Neural cell (in vitro differentiated cells): ENCODE results near the gene CARD18. TPM values are rescaled to one million over a fixed set of nuclear protein-coding genes. Genes with fewer than 3 reads are reported as not detected.

Source experiments
- H2AFZ ChIP-seq: fragments of 200-600, 300-800 bp; sonication (generic), shearing (Covaris generic); 2 replicates; pipeline ENCODE4 v1.6.0; 2014; ENCODE audit warnings: low read depth, mild to moderate bottlenecking, antibody characterized with exemption, low read length, moderate library complexity
- H3F3A ChIP-seq: fragments of 200-600 bp; shearing (Covaris generic); 2 replicates; pipeline ENCODE4 v1.6.1; 2016; ENCODE audit warnings: mild to moderate bottlenecking, moderate library complexity, mixed read lengths, antibody characterized with exemption, low read length; ENCODE audit not compliant: insufficient read depth, poor library complexity, severe bottlenecking
- H3K27ac ChIP-seq: fragments of 200-600, 300-800 bp; sonication (generic), shearing (Covaris generic); 2 replicates; pipeline ENCODE4 v1.5.1; 2014; ENCODE audit warnings: mild to moderate bottlenecking, low read length, moderate library complexity
- H3K27me3 ChIP-seq: fragments of 300-800, 200-600 bp; sonication (generic), shearing (Covaris generic); 2 replicates; pipeline ENCODE4 v1.6.0; 2014; ENCODE audit warnings: mild to moderate bottlenecking, low read depth, low read length, moderate library complexity; ENCODE audit not compliant: insufficient read depth
- H3K36me3 ChIP-seq: fragments of 300-800, 200-600 bp; sonication (generic), shearing (Covaris generic); 2 replicates; pipeline ENCODE4 v1.5.1; 2014; ENCODE audit warnings: mild to moderate bottlenecking, antibody characterized with exemption, low read length, moderate library complexity; ENCODE audit not compliant: insufficient read depth
- H3K4me2 ChIP-seq: fragments of 300-800, 200-600 bp; sonication (generic), shearing (Covaris generic); 2 replicates; pipeline ENCODE4 v1.6.0; 2014; ENCODE audit warnings: mild to moderate bottlenecking, low read length
- H3K4me3 ChIP-seq: fragments of 300-800, 200-600 bp; sonication (generic), shearing (Covaris generic); 2 replicates; pipeline ENCODE4 v1.5.1; 2014; ENCODE audit warnings: mild to moderate bottlenecking, low read length, moderate library complexity
- H3K79me2 ChIP-seq: fragments of 200-600 bp; shearing (Covaris generic); replicated peaks from 2 replicates; pipeline ENCODE4 v1.6.0; 2014; ENCODE audit warnings: mild to moderate bottlenecking, low read length, moderate library complexity; ENCODE audit not compliant: insufficient read depth
- H3K9ac ChIP-seq: fragments of 300-800, 200-600 bp; sonication (generic), shearing (Covaris generic); 2 replicates; pipeline ENCODE4 v1.6.1; 2016; ENCODE audit warnings: mild to moderate bottlenecking, low read length, mixed read lengths
- H3K9me2 ChIP-seq: fragments of 200-600 bp; shearing (Covaris generic); 2 replicates; pipeline ENCODE4 v1.6.1; 2016; ENCODE audit warnings: mild to moderate bottlenecking, low read length, mixed read lengths; ENCODE audit not compliant: insufficient read depth
- H3K9me3 ChIP-seq: fragments of 200-600, 300-800 bp; sonication (generic), shearing (Covaris generic); 2 replicates; pipeline ENCODE4 v1.6.1; 2016; ENCODE audit warnings: mild to moderate bottlenecking, mixed run types, low read length, moderate library complexity, mixed read lengths
- H4K20me1 ChIP-seq: fragments of 200-600 bp; shearing (Covaris generic); 2 replicates; pipeline ENCODE4 v1.6.1; 2016; ENCODE audit warnings: mild to moderate bottlenecking, mixed run types; ENCODE audit not compliant: insufficient read depth
- CTCF ChIP-seq: fragments of 450-650 bp; IDR thresholded peaks from 2 replicates; pipeline ENCODE4 v1.5.1; 2014; ENCODE audit warnings: antibody characterized with exemption, mild to moderate bottlenecking, moderate library complexity; ENCODE audit not compliant: poor library complexity, severe bottlenecking
- EP300 ChIP-seq: fragments of 450-650 bp; conservative IDR thresholded peaks from 2 replicates; pipeline ENCODE4 v1.6.1; 2014; ENCODE audit warnings: antibody characterized with exemption, mild to moderate bottlenecking, moderate library complexity; ENCODE audit not compliant: poor library complexity, severe bottlenecking
- EZH2 ChIP-seq: fragments of 200-600, 300-800 bp; shearing (Covaris generic), sonication (generic); IDR thresholded peaks from 2 replicates; pipeline ENCODE4 v1.6.1; 2014; ENCODE audit warnings: antibody characterized with exemption, low read length, borderline replicate concordance, mild to moderate bottlenecking; ENCODE audit not compliant: insufficient read depth, poor library complexity, severe bottlenecking
- MXI1 ChIP-seq: fragments of 450-650 bp; conservative IDR thresholded peaks from 2 replicates; pipeline ENCODE4 v1.6.1; 2014; ENCODE audit warnings: antibody characterized with exemption, mild to moderate bottlenecking; ENCODE audit not compliant: poor library complexity, severe bottlenecking
- POLR2AphosphoS5 ChIP-seq: IDR thresholded peaks from 2 replicates; pipeline ENCODE4 v1.6.1; 2012
- RAD21 ChIP-seq: fragments of 450-650 bp; conservative IDR thresholded peaks from 2 replicates; pipeline ENCODE4 v1.6.1; 2014; ENCODE audit warnings: antibody characterized with exemption, mild to moderate bottlenecking, moderate library complexity
- REST ChIP-seq: IDR thresholded peaks from 2 replicates; pipeline ENCODE4 v1.6.1; 2012; ENCODE audit warnings: borderline replicate concordance
- SMC3 ChIP-seq: fragments of 450-650 bp; conservative IDR thresholded peaks from 2 replicates; pipeline ENCODE4 v1.6.1; 2014; ENCODE audit warnings: antibody characterized with exemption, mild to moderate bottlenecking, moderate library complexity; ENCODE audit not compliant: poor library complexity
- TAF1 ChIP-seq: IDR thresholded peaks from 2 replicates; pipeline ENCODE4 v1.6.1; 2012; ENCODE audit warnings: low read depth
- polyA plus RNA-seq: library from polyadenylated mRNA; depleted of rRNA; stranded (reverse); fragments of >200 nt; gene quantifications from 2 replicates; pipeline ENCODE4 v1.2.3, GENCODE V29; 2014

The CARD18 gene
- polyA plus RNA-seq, 1 donor from 2014 or later, result not detected

DNA sequence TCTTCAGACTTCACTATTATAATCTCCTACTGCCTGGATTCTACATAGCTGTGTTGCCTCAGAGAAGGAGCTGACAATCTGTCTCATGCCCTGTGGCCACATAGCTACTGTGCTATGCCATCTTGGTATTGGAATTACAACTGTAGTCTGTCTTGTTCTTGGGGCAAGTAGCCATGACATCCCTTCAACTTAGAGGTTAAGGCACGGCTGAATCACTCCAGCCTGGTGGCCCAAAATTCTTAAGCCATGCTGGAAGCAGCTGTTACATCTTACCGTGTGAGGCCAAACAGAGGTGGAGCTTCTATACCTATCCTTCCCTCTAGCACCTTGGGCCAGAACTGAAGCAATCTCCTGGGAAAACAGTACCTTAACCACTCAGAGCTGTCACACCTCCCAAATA, 14.8 kb downstream of the CARD18 start:
- no peak overlapping the region for H3K4me3 ChIP-seq
- no peaks in the 10 kb centered on the region for H3K79me2 ChIP-seq
- H3K27ac ChIP-seq, result no peak overlapping the region
- no peak overlapping the region for H2AFZ ChIP-seq
- no peaks in the 10 kb centered on the region for H3K27me3 ChIP-seq
- H3K4me2 ChIP-seq, result no peak overlapping the region
- no peaks in the 10 kb centered on the region for H3F3A ChIP-seq
- H4K20me1 ChIP-seq, result no peaks in the 10 kb centered on the region
- no peak overlapping the region for H3K9ac ChIP-seq
- no peaks in the 10 kb centered on the region for H3K9me3 ChIP-seq
- no peak for TF ChIP-seq TAF1
- TF ChIP-seq EP300, result no peak
- TF ChIP-seq CTCF, result no peak
- no peak for TF ChIP-seq SMC3
- TF ChIP-seq REST, result no peak
- no peak for TF ChIP-seq RAD21
- no peak for TF ChIP-seq POLR2AphosphoS5
- TF ChIP-seq EZH2, result no peak
- no peak for TF ChIP-seq MXI1
- H3K9me2 ChIP-seq, result no peaks in the 10 kb centered on the region
- H3K36me3 ChIP-seq, result no peaks in the 10 kb centered on the region

- no peaks in the 10 kb centered on the region for H3K27me3 ChIP-seq
- no peak for TF ChIP-seq POLR2AphosphoS5
- no peak for TF ChIP-seq MXI1
- no peak for TF ChIP-seq EP300
- TF ChIP-seq REST, result no peak
- TF ChIP-seq CTCF, result no peak
- TF ChIP-seq SMC3, result no peak
- TF ChIP-seq EZH2, result no peak
- no peak for TF ChIP-seq TAF1
- no peak for TF ChIP-seq RAD21
- H3K27ac ChIP-seq, result no peak overlapping the region
- H3F3A ChIP-seq, result no peaks in the 10 kb centered on the region
- H3K4me3 ChIP-seq, result no peak overlapping the region
- H3K36me3 ChIP-seq, result no peaks in the 10 kb centered on the region
- H3K4me2 ChIP-seq, result no peak overlapping the region
- H3K9me3 ChIP-seq, result no peaks in the 10 kb centered on the region
- H3K9me2 ChIP-seq, result no peaks in the 10 kb centered on the region
- H2AFZ ChIP-seq, result no peak overlapping the region
- H4K20me1 ChIP-seq, result no peaks in the 10 kb centered on the region
- H3K9ac ChIP-seq, result no peak overlapping the region
- H3K79me2 ChIP-seq, result no peaks in the 10 kb centered on the region
Observed at GRCh38 chr11:105111145-105111944, 28.2 kb downstream of the CARD18 start.
